SK-N-SH (cell line): ENCODE results near the gene AK3. TPM values are rescaled to one million over a fixed set of nuclear protein-coding genes. Genes with fewer than 3 reads are reported as not detected.

ENCODE experiments used
- CTCF ChIA-PET: fragments of 300-600, 350-600 bp; formaldehyde crosslinking; extraction: SDS; loops from one replicate; lab custom pipeline; 2021; lab: Yijun Ruan, JAX
- POLR2A ChIA-PET: fragments of 350-600 bp; sonication (Branson Sonifier 250); formaldehyde crosslinking; extraction: SDS; loops from one replicate; lab custom pipeline; 2020; ENCODE audit warnings: antibody characterized with exemption, inconsistent platforms; lab: Yijun Ruan, JAX
- DNase-seq: peaks from one replicate; pipeline ENCODE4 v3.0.0; 2012
- H2AFZ ChIP-seq: fragments of 200-600 bp; sonication (generic); 2 replicates; pipeline ENCODE4 v1.8.1; 2016; ENCODE audit warnings: antibody characterized with exemption, mild to moderate bottlenecking, low read depth
- H3F3A ChIP-seq: fragments of 200-600 bp; sonication (generic); replicated peaks from 2 replicates; pipeline ENCODE3; 2016; ENCODE audit warnings: antibody characterized with exemption, mild to moderate bottlenecking; ENCODE audit not compliant: insufficient read depth
- H3K27ac ChIP-seq, 2 experiments: fragments of 200-500 bp in 1 of 2; fragments of 200-600 bp in 1 of 2; sonication (Bioruptor generic) in 1 of 2; sonication (generic), shearing (Covaris generic) in 1 of 2; 2 replicates each; pipeline versions ENCODE4 v1.5.1 to v1.6.1; 2014 to 2016; ENCODE audit warnings: low read depth in 2 of 2, inconsistent platforms in 1 of 2, low read length in 1 of 2, mild to moderate bottlenecking in 1 of 2, mixed read lengths in 1 of 2
- H3K27me3 ChIP-seq: fragments of 200-600 bp; sonication (generic), shearing (Covaris generic); 2 replicates; pipeline ENCODE4 v1.6.1; 2016; ENCODE audit warnings: mixed run types; ENCODE audit not compliant: insufficient read depth
- H3K36me3 ChIP-seq, 2 experiments: fragments of 200-500 bp in 1 of 2; fragments of 200-600 bp in 1 of 2; sonication (Bioruptor generic) in 1 of 2; sonication (generic) in 1 of 2; replicated peaks in 1 of 2; 2 replicates each; pipeline versions ENCODE3 to v1.5.1; 2014 to 2016; ENCODE audit warnings: low read length in 1 of 2, mild to moderate bottlenecking in 1 of 2; ENCODE audit not compliant: insufficient read depth in 2 of 2, control insufficient read depth in 1 of 2
- H3K4me1 ChIP-seq, 2 experiments: fragments of 200-500 bp in 1 of 2; fragments of 200-600 bp in 1 of 2; sonication (Bioruptor generic) in 1 of 2; sonication (generic), shearing (Covaris generic) in 1 of 2; 2 replicates each; pipeline versions ENCODE4 v1.5.1 to v1.6.1; 2014 to 2016; ENCODE audit warnings: low read depth in 1 of 2, low read length in 1 of 2, mixed run types in 1 of 2; ENCODE audit not compliant: insufficient read depth in 2 of 2, control insufficient read depth in 1 of 2
- H3K4me2 ChIP-seq: fragments of 200-600 bp; sonication (generic), shearing (Covaris generic); 2 replicates; pipeline ENCODE4 v1.6.1; 2017; ENCODE audit warnings: mixed run types
- H3K4me3 ChIP-seq, 2 experiments: fragments of 200-500 bp in 1 of 2; fragments of 200-600 bp in 1 of 2; sonication (Bioruptor generic) in 1 of 2; sonication (generic), shearing (Covaris generic) in 1 of 2; 2 replicates each; pipeline versions ENCODE4 v1.5.1 to v1.8.1; 2014 to 2016; ENCODE audit warnings: low read depth in 2 of 2, inconsistent platforms in 1 of 2, low read length in 1 of 2, mild to moderate bottlenecking in 1 of 2, mixed read lengths in 1 of 2, moderate library complexity in 1 of 2
- H3K79me2 ChIP-seq: fragments of 200-600 bp; sonication (generic); 2 replicates; pipeline ENCODE4 v1.8.1; 2017; ENCODE audit warnings: mild to moderate bottlenecking; ENCODE audit not compliant: insufficient read depth
- H3K9ac ChIP-seq: fragments of 200-600 bp; sonication (generic); 2 replicates; pipeline ENCODE4 v1.6.1; 2017; ENCODE audit warnings: mixed run types
- H3K9me2 ChIP-seq: fragments of 200-600 bp; sonication (generic); 2 replicates; pipeline ENCODE4 v1.6.1; 2017; ENCODE audit warnings: mixed run types
- H3K9me3 ChIP-seq: fragments of 200-600 bp; sonication (generic); 2 replicates; pipeline ENCODE4 v1.6.1; 2017; ENCODE audit warnings: mixed run types, mild to moderate bottlenecking, moderate library complexity
- H4K20me1 ChIP-seq: fragments of 200-600 bp; sonication (generic); 2 replicates; pipeline ENCODE4 v1.6.1; 2017; ENCODE audit warnings: mild to moderate bottlenecking, mixed run types; ENCODE audit not compliant: insufficient read depth
- CHD2 ChIP-seq: fragments of 150-350 bp; IDR thresholded peaks from 2 replicates; pipeline ENCODE4 v1.6.1; 2018; ENCODE audit warnings: low read length; ENCODE audit not compliant: partially characterized antibody
- EZH2phosphoT487 ChIP-seq: fragments of 200-600 bp; sonication (generic); IDR thresholded peaks from 2 replicates; pipeline ENCODE4 v1.6.1; 2017; ENCODE audit warnings: low read depth, mixed run types, mild to moderate bottlenecking, antibody characterized with exemption, moderate library complexity, borderline replicate concordance
- FOSL2 ChIP-seq: IDR thresholded peaks from 2 replicates; pipeline ENCODE4 v1.4.0; 2012; ENCODE audit warnings: low read depth, mild to moderate bottlenecking, moderate library complexity, borderline replicate concordance
- FOXJ3 ChIP-seq: sonication (generic); formaldehyde crosslinking; IDR thresholded peaks from 2 replicates; pipeline ENCODE4 v1.5.1; 2020; ENCODE audit warnings: mild to moderate bottlenecking, missing genetic modification reagents
- GABPA ChIP-seq: IDR thresholded peaks from 2 replicates; pipeline ENCODE4 v1.4.0; 2012; ENCODE audit warnings: low read depth, mild to moderate bottlenecking
- GATA2 ChIP-seq: sonication (generic); formaldehyde crosslinking; IDR thresholded peaks from 2 replicates; pipeline ENCODE4 v1.5.0; 2020; ENCODE audit warnings: mild to moderate bottlenecking, missing genetic modification reagents
- MXI1 ChIP-seq: IDR thresholded peaks from 2 replicates; pipeline ENCODE4 v1.6.1; 2012; ENCODE audit warnings: mild to moderate bottlenecking, low read depth, low read length, improper control_type of control experiment
- NFIC ChIP-seq: IDR thresholded peaks from 2 replicates; pipeline ENCODE4 v1.4.0; 2012; ENCODE audit warnings: borderline replicate concordance
- RAD21 ChIP-seq: IDR thresholded peaks from 2 replicates; pipeline ENCODE4 v1.6.1; 2012; ENCODE audit warnings: mild to moderate bottlenecking, low read length
- RCOR1 ChIP-seq: fragments of 150-350 bp; IDR thresholded peaks from 2 replicates; pipeline ENCODE4 v1.6.1; 2017; ENCODE audit warnings: antibody characterized with exemption, low read length
- TAF1 ChIP-seq: IDR thresholded peaks from 2 replicates; pipeline ENCODE4 v1.6.1; 2012; ENCODE audit warnings: low read depth, mild to moderate bottlenecking, low read length, moderate library complexity, borderline replicate concordance
- TCF12 ChIP-seq: IDR thresholded peaks from 2 replicates; pipeline ENCODE4 v1.4.0; 2012
- TEAD4 ChIP-seq: IDR thresholded peaks from 2 replicates; pipeline ENCODE4 v1.4.0; 2012; ENCODE audit warnings: mild to moderate bottlenecking, borderline replicate concordance; ENCODE audit not compliant: insufficient read depth
- YY1 ChIP-seq: IDR thresholded peaks from 2 replicates; pipeline ENCODE4 v1.4.0; 2012; ENCODE audit warnings: low read depth, mild to moderate bottlenecking
- WGBS: methylation state at CpG from one replicate; pipeline ENCODE4 v1.1.6; 2017; ENCODE audit warnings: low lambda C conversion rate; 5-methylcytosine and 5-hydroxymethylcytosine counted together
- polyA plus RNA-seq, 3 experiments: library from polyadenylated mRNA; depleted of rRNA; stranded (reverse); fragments of >200 nt; gene quantifications; 2 replicates each; pipeline ENCODE4 v1.2.3, GENCODE V29; 2012
- TF ChIP-seq, protein P1 (sequence below): fragments of 150-350 bp; IDR thresholded peaks from 2 replicates; pipeline ENCODE4 v1.6.1; 2017; ENCODE audit warnings: antibody characterized with exemption, low read length, low read depth, borderline replicate concordance
- TF ChIP-seq, protein P2 (sequence below): fragments of 150-350 bp; IDR thresholded peaks from 2 replicates; pipeline ENCODE4 v1.6.1; 2016; ENCODE audit warnings: mild to moderate bottlenecking, low read depth, low read length
- TF ChIP-seq, protein P3 (sequence below): IDR thresholded peaks from 2 replicates; pipeline ENCODE4; 2012
- TF ChIP-seq, protein P4 (sequence below): IDR thresholded peaks from 2 replicates; pipeline ENCODE4 v1.4.0; 2012; ENCODE audit warnings: low read depth, borderline replicate concordance

The AK3 gene
- polyA plus RNA-seq, 1 of the 3 experiments (the other 2 are of a cell fraction) = 20.6 TPM

DNA sequence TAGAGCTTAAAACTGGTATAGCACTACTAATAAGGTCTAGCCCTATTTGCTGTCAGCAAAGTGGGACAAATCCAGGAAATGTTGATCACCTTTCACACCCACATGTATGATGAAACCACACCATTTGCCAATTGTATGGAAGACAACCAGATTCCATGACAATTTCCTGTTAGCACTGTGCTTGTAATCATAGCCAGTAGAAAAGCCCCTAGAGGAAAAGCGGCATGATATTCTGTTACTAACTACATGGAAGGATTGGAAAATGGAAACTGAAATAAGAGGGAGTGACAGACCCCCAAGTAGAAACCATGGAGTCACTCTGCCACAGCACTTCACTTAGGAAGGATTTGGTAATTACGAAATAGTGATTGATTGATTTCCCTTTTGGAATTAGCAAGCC lies 75.6 kb downstream of the AK3 start:
- H4K20me1 ChIP-seq = no peaks in the 10 kb centered on the region
- peaks cover 10% of the 10 kb centered on the region for H3F3A ChIP-seq
- no peak overlapping the region for H2AFZ ChIP-seq
- H3K36me3 ChIP-seq = no peaks in the 10 kb centered on the region
- no peaks in the 10 kb centered on the region for H3K27me3 ChIP-seq
- no peaks in the 10 kb centered on the region for H3K9me2 ChIP-seq
- peak overlapping the region in 1 of 2 experiments; percentile 43; a peak in 2 of 4 replicates for H3K27ac ChIP-seq
- 88% methylated on average over 2 of the region's 2 CpGs for WGBS
- peak; percentile 37 for DNase-seq
- peaks cover 3 to 33% of the 10 kb centered on the region in 2 experiments; a peak in 3 of 4 replicates for H3K4me1 ChIP-seq
- TF ChIP-seq GATA2 (CRISPR knock-in tag) = no peak
- no peak for TF ChIP-seq MXI1
- H3K4me3 ChIP-seq = no peak overlapping the region; a peak in 1 of 4 replicates
- peak overlapping the region; percentile 90 for H3K4me2 ChIP-seq
- H3K9me3 ChIP-seq = no peaks in the 10 kb centered on the region
- no peak overlapping the region for H3K9ac ChIP-seq
- CTCF ChIA-PET = interaction anchor here (0.6 to 1.9 kb wide), 14 partner anchors 9 to 1880 kb away, joined by 3 to 10 read pairs (median 4); partner anchors contain the start of gene AK3
- POLR2A ChIA-PET = interaction anchor here (2.3 kb wide), 1 partner anchor 14 kb away, joined by 17 read pairs; the partner anchor contains the start of gene CDC37L1
- 0 out of 2 replicates have a peak, but pooled peaks cover 9% of the 10 kb centered on the region for H3K79me2 ChIP-seq

DNA sequence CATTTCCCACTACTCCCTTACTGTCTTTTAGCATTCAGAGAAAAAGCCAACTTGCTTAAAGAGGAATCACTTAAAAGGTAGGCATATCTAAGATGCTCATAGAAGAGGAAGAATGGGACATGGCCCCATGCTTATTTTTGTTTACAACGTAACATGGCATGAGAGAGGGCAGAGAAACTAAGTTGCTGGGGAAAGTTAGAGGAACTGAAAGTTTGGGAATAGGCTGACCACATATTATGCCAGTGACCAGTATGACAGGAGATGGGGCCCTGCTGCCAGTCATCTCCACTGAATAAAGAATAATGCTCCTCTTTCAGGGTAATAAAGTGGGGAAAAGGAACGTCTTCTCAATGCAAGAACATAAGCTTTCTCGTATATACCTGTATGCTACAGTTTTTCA lies 77.0 kb downstream of the AK3 start:
- no peak overlapping the region for H3K27ac ChIP-seq

More for the DNA sequence above, 77.0 kb downstream of the AK3 start:
- peaks cover 10% of the 10 kb centered on the region for H3F3A ChIP-seq
- no peaks in the 10 kb centered on the region for H3K27me3 ChIP-seq
- no peak overlapping the region for H3K9ac ChIP-seq
- no peaks in the 10 kb centered on the region for H4K20me1 ChIP-seq
- ChIA-PET CTCF (interaction anchor here (0.5 to 1.9 kb wide), 4 partner anchors 8 to 819 kb away, joined by 3 to 6 read pairs (median 3); partner anchors contain the start of gene AK3), POLR2A (no interaction called here)
- WGBS = 91% methylated on average over 3 of the region's 3 CpGs
- peak overlapping the region; percentile 91 for H3K4me2 ChIP-seq
- 0 out of 2 replicates have a peak, but pooled peaks cover 9% of the 10 kb centered on the region for H3K79me2 ChIP-seq
- no peak for DNase-seq
- TF ChIP-seq, protein P1, sequence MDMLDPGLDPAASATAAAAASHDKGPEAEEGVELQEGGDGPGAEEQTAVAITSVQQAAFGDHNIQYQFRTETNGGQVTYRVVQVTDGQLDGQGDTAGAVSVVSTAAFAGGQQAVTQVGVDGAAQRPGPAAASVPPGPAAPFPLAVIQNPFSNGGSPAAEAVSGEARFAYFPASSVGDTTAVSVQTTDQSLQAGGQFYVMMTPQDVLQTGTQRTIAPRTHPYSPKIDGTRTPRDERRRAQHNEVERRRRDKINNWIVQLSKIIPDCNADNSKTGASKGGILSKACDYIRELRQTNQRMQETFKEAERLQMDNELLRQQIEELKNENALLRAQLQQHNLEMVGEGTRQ = no peak
- TF ChIP-seq TCF12 = no peak
- no peak for TF ChIP-seq RAD21
- no peak for TF ChIP-seq RCOR1
- TF ChIP-seq, protein P2, sequence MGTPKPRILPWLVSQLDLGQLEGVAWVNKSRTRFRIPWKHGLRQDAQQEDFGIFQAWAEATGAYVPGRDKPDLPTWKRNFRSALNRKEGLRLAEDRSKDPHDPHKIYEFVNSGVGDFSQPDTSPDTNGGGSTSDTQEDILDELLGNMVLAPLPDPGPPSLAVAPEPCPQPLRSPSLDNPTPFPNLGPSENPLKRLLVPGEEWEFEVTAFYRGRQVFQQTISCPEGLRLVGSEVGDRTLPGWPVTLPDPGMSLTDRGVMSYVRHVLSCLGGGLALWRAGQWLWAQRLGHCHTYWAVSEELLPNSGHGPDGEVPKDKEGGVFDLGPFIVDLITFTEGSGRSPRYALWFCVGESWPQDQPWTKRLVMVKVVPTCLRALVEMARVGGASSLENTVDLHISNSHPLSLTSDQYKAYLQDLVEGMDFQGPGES = no peak
- no peak for TF ChIP-seq NFIC
- TF ChIP-seq FOSL2 = no peak
- TF ChIP-seq EZH2phosphoT487 = no peak
- no peak for TF ChIP-seq MXI1
- TF ChIP-seq, protein P3, sequence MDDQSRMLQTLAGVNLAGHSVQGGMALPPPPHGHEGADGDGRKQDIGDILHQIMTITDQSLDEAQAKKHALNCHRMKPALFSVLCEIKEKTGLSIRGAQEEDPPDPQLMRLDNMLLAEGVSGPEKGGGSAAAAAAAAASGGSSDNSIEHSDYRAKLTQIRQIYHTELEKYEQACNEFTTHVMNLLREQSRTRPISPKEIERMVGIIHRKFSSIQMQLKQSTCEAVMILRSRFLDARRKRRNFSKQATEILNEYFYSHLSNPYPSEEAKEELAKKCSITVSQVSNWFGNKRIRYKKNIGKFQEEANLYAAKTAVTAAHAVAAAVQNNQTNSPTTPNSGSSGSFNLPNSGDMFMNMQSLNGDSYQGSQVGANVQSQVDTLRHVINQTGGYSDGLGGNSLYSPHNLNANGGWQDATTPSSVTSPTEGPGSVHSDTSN = no peak
- TF ChIP-seq, protein P4, sequence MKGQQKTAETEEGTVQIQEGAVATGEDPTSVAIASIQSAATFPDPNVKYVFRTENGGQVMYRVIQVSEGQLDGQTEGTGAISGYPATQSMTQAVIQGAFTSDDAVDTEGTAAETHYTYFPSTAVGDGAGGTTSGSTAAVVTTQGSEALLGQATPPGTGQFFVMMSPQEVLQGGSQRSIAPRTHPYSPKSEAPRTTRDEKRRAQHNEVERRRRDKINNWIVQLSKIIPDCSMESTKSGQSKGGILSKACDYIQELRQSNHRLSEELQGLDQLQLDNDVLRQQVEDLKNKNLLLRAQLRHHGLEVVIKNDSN = no peak
- no peak for TF ChIP-seq TAF1
- TF ChIP-seq GABPA = no peak
- no peak for TF ChIP-seq CHD2
- TF ChIP-seq YY1 = no peak
- TF ChIP-seq TEAD4 = no peak
- no peak for TF ChIP-seq FOXJ3
- H2AFZ ChIP-seq = no peak overlapping the region
- peaks cover 3 to 33% of the 10 kb centered on the region in 2 experiments; a peak in 3 of 4 replicates for H3K4me1 ChIP-seq
- H3K9me3 ChIP-seq = no peaks in the 10 kb centered on the region
- peak overlapping the region in 1 of 2 experiments; percentile 28; a peak in 2 of 4 replicates for H3K4me3 ChIP-seq
- H3K36me3 ChIP-seq = no peaks in the 10 kb centered on the region
- H3K9me2 ChIP-seq = no peaks in the 10 kb centered on the region
